ENCODE data around the gene TMEM131. TPM values are rescaled to one million over a fixed set of nuclear protein-coding genes. Genes with fewer than 3 reads are reported as not detected.

TMEM131 gene
- total RNA-seq, 6 donors from 2014 or later = 30.5 to 67.5 (median 39.7) TPM

- H3K9me3 ChIP-seq = peaks cover 0 to 10% (median 8%) of the 10 kb centered on the region in 4 donors
- 95% methylated on average over 17 to 41 of the region's 44 CpGs for WGBS, 2 donors
- no peak overlapping the region for H3K27ac ChIP-seq
- no peaks in the 10 kb centered on the region for H3K4me1 ChIP-seq
- H3K27me3 ChIP-seq = no peaks in the 10 kb centered on the region
- ATAC-seq (ENCODE audit: low FRiP score in 2 of 2) (no peak), DNase-seq (peak; percentile 16 to 62)
- TF ChIP-seq POLR2A (IDR thresholded peaks at IDR 0.05) = no peak
- no peak for TF ChIP-seq POLR2AphosphoS5 (IDR thresholded peaks at IDR 0.05)
- TF ChIP-seq EP300 (IDR thresholded peaks at IDR 0.05) = no peak
- no peak for TF ChIP-seq CTCF (IDR thresholded peaks at IDR 0.05)
- no peak overlapping the region for H3K4me3 ChIP-seq
- H3K36me3 ChIP-seq = no peaks in the 10 kb centered on the region
These were observed 261.4 kb downstream of the TMEM131 start for GRCh38 chr2:97734061-97735051.

GRCh38 chr2:97733341-97734035 is 262.3 kb downstream of the TMEM131 start:
- no peak for TF ChIP-seq CTCF (IDR thresholded peaks at IDR 0.05)
- TF ChIP-seq EP300 (IDR thresholded peaks at IDR 0.05) = no peak
- no peak for TF ChIP-seq POLR2A (IDR thresholded peaks at IDR 0.05)
- TF ChIP-seq POLR2AphosphoS5 (IDR thresholded peaks at IDR 0.05) = no peak
- Histone ChIP-seq H3K4me3 (no peak overlapping the region), H3K27me3 (no peaks in the 10 kb centered on the region), H3K36me3 (no peaks in the 10 kb centered on the region), H3K9me3 (peaks cover 0 to 10% (median 8%) of the 10 kb centered on the region in 4 donors), H3K27ac (no peak overlapping the region), H3K4me1 (no peaks in the 10 kb centered on the region)
- 79 to 90% methylated on average over 8 to 20 of the region's 20 CpGs for WGBS, 2 donors
- ATAC-seq (ENCODE audit: low FRiP score in 2 of 2) = no peak
- DNase-seq = peak in 1 of 2 donors; percentile 77

- ATAC-seq (ENCODE audit: low FRiP score in 2 of 2) (no peak), DNase-seq (peak; percentile 17 to 67)
- Histone ChIP-seq H3K36me3 (no peaks in the 10 kb centered on the region), H3K27me3 (no peaks in the 10 kb centered on the region), H3K9me3 (peaks cover 0 to 10% (median 8%) of the 10 kb centered on the region in 4 donors), H3K4me1 (no peaks in the 10 kb centered on the region), H3K27ac (no peak overlapping the region), H3K4me3 (no peak overlapping the region)
- TF ChIP-seq EP300 (IDR thresholded peaks at IDR 0.05) = no peak
- no peak for TF ChIP-seq POLR2AphosphoS5 (IDR thresholded peaks at IDR 0.05)
- TF ChIP-seq POLR2A (IDR thresholded peaks at IDR 0.05) = no peak
- TF ChIP-seq CTCF (IDR thresholded peaks at IDR 0.05) = no peak
- WGBS, 2 donors = 94 to 96% methylated on average over 16 to 24 of the region's 28 CpGs
These were observed 263.1 kb downstream of the TMEM131 start for GRCh38 chr2:97732436-97733340.

- H3K36me3 ChIP-seq = no peaks in the 10 kb centered on the region
- H3K27ac ChIP-seq = no peak overlapping the region
- H3K9me3 ChIP-seq = peaks cover 0 to 10% (median 8%) of the 10 kb centered on the region in 4 donors
- DNase-seq (peak in 1 of 2 donors; percentile 14), ATAC-seq (ENCODE audit: low FRiP score in 2 of 2) (no peak)
- TF ChIP-seq EP300 (IDR thresholded peaks at IDR 0.05) (no peak), CTCF (IDR thresholded peaks at IDR 0.05) (no peak), POLR2AphosphoS5 (IDR thresholded peaks at IDR 0.05) (no peak), POLR2A (IDR thresholded peaks at IDR 0.05) (no peak)
- H3K27me3 ChIP-seq = no peaks in the 10 kb centered on the region
- no peaks in the 10 kb centered on the region for H3K4me1 ChIP-seq
- no peak overlapping the region for H3K4me3 ChIP-seq
- 88 to 92% methylated on average over 7 to 12 of the region's 12 CpGs for WGBS, 2 donors
These were observed 264.3 kb downstream of the TMEM131 start for GRCh38 chr2:97731274-97732020.

Data from upper lobe of left lung (tissue), 6 donors.